Caco-2 (cell line): ENCODE results near the gene SYPL1. TPM values are rescaled to one million over a fixed set of nuclear protein-coding genes. Genes with fewer than 3 reads are reported as not detected.

ENCODE experiments used
- BruUV-seq: library from RNA; stranded (reverse); fragments of 400-500 nt; replicated peaks from 2 replicates; lab custom pipeline; 2021; lab: Mats Ljungman, UMichigan
- CTCF ChIA-PET: fragments of 300-600 bp; sonication (Branson Sonifier 250); formaldehyde crosslinking; loops from one replicate; lab custom pipeline; 2022; ENCODE audit warnings: antibody characterized with exemption; lab: Charles Lee
- POLR2A ChIA-PET: fragments of 300-600 bp; sonication (Branson Sonifier 250); formaldehyde crosslinking; loops from one replicate; lab custom pipeline; 2022; ENCODE audit warnings: antibody characterized with exemption; lab: Charles Lee
- DNase-seq, 2 experiments: peaks; one replicate each; pipeline versions ENCODE4 v3.0.0 to v3.0.0-alpha.2; 2020 to 2022
- H3K27me3 ChIP-seq: replicated peaks from 2 replicates; pipeline ENCODE4 v1.6.0; 2011; ENCODE audit warnings: low read length; ENCODE audit not compliant: control insufficient read depth, insufficient read depth
- H3K36me3 ChIP-seq: 2 replicates; pipeline ENCODE4 v1.5.1; 2011; ENCODE audit warnings: low read length; ENCODE audit not compliant: control insufficient read depth, insufficient read depth
- H3K4me1 ChIP-seq: fragments of 250-450 bp; sonication (Bioruptor Pico); 2 replicates; pipeline ENCODE4 v1.5.1; 2020; ENCODE audit warnings: mild to moderate bottlenecking
- H3K4me3 ChIP-seq: 2 replicates; pipeline ENCODE4 v1.5.1; 2011; ENCODE audit warnings: low read depth, mild to moderate bottlenecking, control low read depth, low read length
- H3K9me3 ChIP-seq: fragments of 250-450 bp; sonication (Bioruptor Pico); 2 replicates; pipeline ENCODE4 v1.5.1; 2020; ENCODE audit warnings: mild to moderate bottlenecking, moderate library complexity
- H3K27ac Mint-ChIP-seq: one replicate; pipeline ENCODE4 v1.8.0; 2022; ENCODE audit warnings: mixed read lengths; ENCODE audit not compliant: unreplicated experiment
- H3K27me3 Mint-ChIP-seq: one replicate; pipeline ENCODE4 v1.8.0; 2022; ENCODE audit warnings: mixed read lengths; ENCODE audit not compliant: insufficient read depth, unreplicated experiment
- H3K36me3 Mint-ChIP-seq: one replicate; pipeline ENCODE4 v1.8.0; 2022; ENCODE audit warnings: mild to moderate bottlenecking, mixed read lengths; ENCODE audit not compliant: insufficient read depth, unreplicated experiment
- H3K4me1 Mint-ChIP-seq: one replicate; pipeline ENCODE4 v1.8.0; 2022; ENCODE audit warnings: low read depth, mixed read lengths; ENCODE audit not compliant: unreplicated experiment
- H3K4me3 Mint-ChIP-seq: one replicate; pipeline ENCODE4 v1.8.0; 2022; ENCODE audit warnings: mild to moderate bottlenecking, moderate library complexity, mixed read lengths; ENCODE audit not compliant: unreplicated experiment
- H3K9me3 Mint-ChIP-seq: one replicate; pipeline ENCODE4 v1.8.0; 2022; ENCODE audit warnings: mixed read lengths; ENCODE audit not compliant: unreplicated experiment
- intact Hi-C: fragments of 100-400 bp; cut with micrococcal nuclease; formaldehyde crosslinking; loops from one replicate; pipeline ENCODE4 v1.10.0; 2022; ENCODE audit not compliant: unreplicated experiment
- total RNA-seq: library from RNA; stranded (reverse); gene quantifications from 2 replicates; pipeline ENCODE4 v1.2.3, GENCODE V29; 2022
- TF ChIP-seq, protein P1 (sequence below), 2 experiments: fragments of 200-600 bp in 1 of 2; IDR thresholded peaks; 1 replicate in 1 of 2; 2 replicates in 1 of 2; pipeline versions ENCODE4 v1.5.1 to v1.8.0; 2011 to 2022; ENCODE audit warnings: antibody characterized with exemption in 1 of 2, control low read depth in 1 of 2, inconsistent platforms in 1 of 2, low read depth in 1 of 2, low read length in 1 of 2, mild to moderate bottlenecking in 1 of 2, moderate library complexity in 1 of 2; ENCODE audit not compliant: insufficient read depth in 1 of 2, severe bottlenecking in 1 of 2, unreplicated experiment in 1 of 2

The SYPL1 gene
- total RNA-seq, 1 experiment from 2014 or later = 81.0 TPM

DNA sequence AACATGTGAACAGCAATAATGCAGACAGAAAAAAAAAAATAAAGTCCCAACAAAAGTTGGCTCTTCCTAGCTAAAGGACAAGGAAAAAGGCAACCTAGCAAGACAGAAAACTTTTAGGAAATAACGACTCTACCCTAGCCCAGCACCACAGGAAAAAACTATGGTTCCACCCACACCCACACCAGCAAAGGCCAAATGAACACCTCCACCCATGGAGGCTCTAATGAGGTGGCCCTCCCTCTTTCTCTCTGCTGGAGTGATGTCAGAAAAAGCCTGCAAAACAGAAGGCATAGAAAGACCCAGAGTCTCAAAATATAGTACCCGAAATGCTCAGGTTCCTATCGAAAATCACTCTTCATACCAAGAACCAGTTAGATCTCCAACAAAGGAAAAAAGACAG, 28.4 kb downstream of the SYPL1 start:
- no peak overlapping the region for H3K27ac Mint-ChIP-seq
- ChIA-PET POLR2A (no interaction called here), CTCF (interaction anchor here (0.6 kb wide), 1 partner anchor 150 kb away, joined by 3 read pairs; no protein-coding TSS in a partner anchor)

DNA sequence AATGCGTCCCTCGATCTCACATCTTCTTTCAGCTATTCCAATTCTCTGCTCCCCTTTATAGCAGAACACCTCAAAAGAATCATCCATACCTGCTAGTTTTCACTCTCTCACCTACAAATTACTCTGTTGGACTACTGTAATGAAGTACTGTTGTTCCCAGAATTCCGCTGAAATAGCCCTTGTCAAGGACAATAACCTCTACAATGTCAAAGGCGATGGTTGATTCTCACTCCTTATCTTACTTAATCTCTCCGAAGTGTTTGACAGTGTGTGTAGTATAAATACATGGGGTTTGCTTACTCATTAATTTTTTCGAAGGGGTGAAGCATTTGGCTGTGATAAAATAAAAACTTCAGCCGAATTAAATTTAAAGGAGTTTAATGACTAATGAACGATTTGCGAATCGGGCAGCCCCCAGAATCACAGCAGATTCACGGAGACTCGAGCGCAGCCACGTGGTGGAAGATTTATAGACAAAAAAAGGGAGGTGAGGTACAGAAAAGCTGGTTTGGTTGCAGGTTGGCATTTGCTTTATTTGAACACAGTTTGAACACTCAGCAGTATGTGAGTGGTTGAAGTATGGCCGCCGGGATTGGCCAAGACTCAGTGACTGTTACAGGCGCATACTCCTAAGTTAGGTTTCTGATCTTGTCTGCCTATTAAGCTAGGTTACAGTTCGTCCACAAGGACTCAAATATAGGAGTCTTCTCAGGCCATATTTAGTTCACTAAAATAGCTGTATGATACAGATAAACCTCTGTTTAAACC, 29.8 kb downstream of the SYPL1 start:
- Histone ChIP-seq H3K36me3 (no peaks in the 10 kb centered on the region; the same call in 1 of the 2 replicates), H3K9me3 (no peaks in the 10 kb centered on the region), H3K27me3 (no peaks in the 10 kb centered on the region), H3K4me3 (no peak overlapping the region), H3K4me1 (no peaks in the 10 kb centered on the region)
- intact Hi-C loops = no loop called here
- peaks cover 7% of the 10 kb centered on the region for H3K4me1 Mint-ChIP-seq
- H3K9me3 Mint-ChIP-seq = no peaks in the 10 kb centered on the region
- no peak overlapping the region for H3K4me3 Mint-ChIP-seq
- H3K27me3 Mint-ChIP-seq = no peaks in the 10 kb centered on the region
- BruUV-seq = no TSS peak
- no peak overlapping the region for H3K27ac Mint-ChIP-seq
- peaks cover 22% of the 10 kb centered on the region for H3K36me3 Mint-ChIP-seq
- TF ChIP-seq, protein P1, sequence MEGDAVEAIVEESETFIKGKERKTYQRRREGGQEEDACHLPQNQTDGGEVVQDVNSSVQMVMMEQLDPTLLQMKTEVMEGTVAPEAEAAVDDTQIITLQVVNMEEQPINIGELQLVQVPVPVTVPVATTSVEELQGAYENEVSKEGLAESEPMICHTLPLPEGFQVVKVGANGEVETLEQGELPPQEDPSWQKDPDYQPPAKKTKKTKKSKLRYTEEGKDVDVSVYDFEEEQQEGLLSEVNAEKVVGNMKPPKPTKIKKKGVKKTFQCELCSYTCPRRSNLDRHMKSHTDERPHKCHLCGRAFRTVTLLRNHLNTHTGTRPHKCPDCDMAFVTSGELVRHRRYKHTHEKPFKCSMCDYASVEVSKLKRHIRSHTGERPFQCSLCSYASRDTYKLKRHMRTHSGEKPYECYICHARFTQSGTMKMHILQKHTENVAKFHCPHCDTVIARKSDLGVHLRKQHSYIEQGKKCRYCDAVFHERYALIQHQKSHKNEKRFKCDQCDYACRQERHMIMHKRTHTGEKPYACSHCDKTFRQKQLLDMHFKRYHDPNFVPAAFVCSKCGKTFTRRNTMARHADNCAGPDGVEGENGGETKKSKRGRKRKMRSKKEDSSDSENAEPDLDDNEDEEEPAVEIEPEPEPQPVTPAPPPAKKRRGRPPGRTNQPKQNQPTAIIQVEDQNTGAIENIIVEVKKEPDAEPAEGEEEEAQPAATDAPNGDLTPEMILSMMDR (IDR thresholded peaks at IDR 0.05; ENCODE audit: insufficient read depth in 1 of 2, low read depth in 1 of 2, low read length in 1 of 2, severe bottlenecking in 1 of 2, unreplicated experiment in 1 of 2) = no peak
- POLR2A ChIA-PET = no interaction called here
- CTCF ChIA-PET = no interaction called here
- no peak for DNase-seq

More for the DNA sequence above, 28.4 kb downstream of the SYPL1 start:
- H3K36me3 ChIP-seq = no peaks in the 10 kb centered on the region; the same call in 1 of the 2 replicates
- H3K4me3 ChIP-seq = no peak overlapping the region
- Mint-ChIP-seq H3K9me3 (no peaks in the 10 kb centered on the region), H3K27me3 (no peaks in the 10 kb centered on the region), H3K4me3 (no peak overlapping the region), H3K36me3 (peaks cover 30% of the 10 kb centered on the region), H3K4me1 (peaks cover 7% of the 10 kb centered on the region)
- no peaks in the 10 kb centered on the region for H3K4me1 ChIP-seq
- H3K27me3 ChIP-seq = no peaks in the 10 kb centered on the region
- TF ChIP-seq, protein P1 (IDR thresholded peaks at IDR 0.05; ENCODE audit: insufficient read depth in 1 of 2, low read depth in 1 of 2, low read length in 1 of 2, severe bottlenecking in 1 of 2, unreplicated experiment in 1 of 2) = no peak
- H3K9me3 ChIP-seq = no peaks in the 10 kb centered on the region
- intact Hi-C loops = no loop called here
- DNase-seq = no peak
- BruUV-seq = no TSS peak

DNA sequence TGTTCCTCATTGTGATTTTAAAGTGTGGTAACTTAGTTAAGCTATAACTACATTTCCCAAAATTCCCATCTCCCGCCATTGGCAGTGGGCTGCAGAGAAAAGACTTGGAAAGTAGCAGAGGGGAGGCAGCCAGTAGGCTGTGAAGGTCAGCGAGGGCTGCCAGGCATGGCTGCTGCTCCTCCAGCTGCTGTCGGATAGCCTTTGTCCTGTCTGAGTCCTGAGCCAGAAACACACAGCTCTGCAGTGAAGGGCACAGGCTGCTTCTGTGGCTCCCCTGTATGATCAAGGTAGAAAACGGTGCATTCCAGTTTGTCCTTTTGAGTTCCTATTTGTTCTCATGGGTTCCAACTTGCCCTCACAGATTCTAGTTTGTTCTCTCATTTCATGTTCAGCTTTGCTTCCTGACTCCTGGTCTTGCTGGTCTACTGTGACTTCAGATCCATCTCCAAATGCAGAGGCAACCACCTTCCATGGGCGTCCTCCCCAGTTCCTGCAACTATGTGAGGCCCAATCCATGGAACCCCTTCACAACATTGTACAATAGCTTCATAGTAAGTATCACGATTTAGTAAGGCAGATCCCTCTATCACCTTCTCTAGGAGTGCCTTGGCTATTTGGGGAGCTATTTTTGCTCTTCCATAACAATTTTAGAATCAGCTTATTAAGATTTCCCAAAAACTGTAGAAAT, 31.7 kb downstream of the SYPL1 start:
- CTCF ChIA-PET = no interaction called here
- Mint-ChIP-seq H3K4me3 (no peak overlapping the region), H3K9me3 (no peaks in the 10 kb centered on the region), H3K36me3 (peaks cover 18% of the 10 kb centered on the region), H3K4me1 (peaks cover 7% of the 10 kb centered on the region), H3K27me3 (no peaks in the 10 kb centered on the region), H3K27ac (no peak overlapping the region)
- Histone ChIP-seq H3K36me3 (no peaks in the 10 kb centered on the region), H3K9me3 (no peaks in the 10 kb centered on the region), H3K27me3 (no peaks in the 10 kb centered on the region), H3K4me1 (no peaks in the 10 kb centered on the region), H3K4me3 (no peak overlapping the region)
- TF ChIP-seq, protein P1 (IDR thresholded peaks at IDR 0.05; ENCODE audit: insufficient read depth in 1 of 2, low read depth in 1 of 2, low read length in 1 of 2, severe bottlenecking in 1 of 2, unreplicated experiment in 1 of 2) = no peak
- no peak for DNase-seq
- intact Hi-C loops = no loop called here
- no TSS peak for BruUV-seq
- POLR2A ChIA-PET = no interaction called here
